ENCODE measurements around the gene EEF1G. TPM values are rescaled to one million over a fixed set of nuclear protein-coding genes. Genes with fewer than 3 reads are reported as not detected.

EEF1G gene
- total and polyA plus RNA-seq, 9 of the 15 experiments (the other 6 are each of a cell fraction or from before 2014, with no cell fraction given), result 985 to 2,349 (median 2,035) TPM

DNA sequence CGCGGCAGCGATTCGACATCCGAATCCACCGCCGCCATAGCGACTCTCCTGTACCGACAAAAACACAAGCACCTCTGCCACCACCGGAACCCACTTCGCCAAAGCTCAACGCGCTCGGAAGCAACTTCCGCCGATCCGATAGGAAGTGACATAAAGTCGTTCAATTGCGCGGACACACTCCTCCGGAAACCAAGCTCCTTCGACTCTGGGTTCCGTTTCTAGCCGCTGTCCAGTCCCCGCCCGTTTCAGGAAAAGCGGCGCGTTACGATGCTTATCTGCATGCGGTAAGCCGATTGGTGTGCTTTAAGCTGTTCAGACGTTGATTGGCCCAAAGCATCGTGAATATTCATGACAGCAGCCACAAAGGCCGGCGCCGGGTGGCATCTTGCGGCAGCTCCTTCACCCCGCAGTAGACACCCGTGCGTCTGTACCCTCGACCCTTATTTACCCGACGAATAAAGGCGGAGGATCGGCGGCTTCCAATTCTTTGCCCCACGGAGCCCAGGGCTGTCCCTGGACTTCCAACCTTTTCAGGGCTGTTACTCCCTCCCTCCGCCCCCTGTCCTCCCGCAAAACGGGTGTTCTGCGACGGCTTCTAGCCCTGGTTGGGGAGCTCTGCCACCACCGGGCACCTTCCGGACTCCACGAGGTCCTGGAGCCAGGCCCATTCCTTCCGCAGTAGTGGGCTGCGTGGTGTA lies 17.9 kb upstream of the EEF1G start, which contains the start of gene TUT1 (continued):
- TF ChIP-seq ZNF785 (CRISPR knock-in tag; IDR thresholded peaks at IDR 0.05), result no peak
- TF ChIP-seq TFAM (CRISPR knock-in tag; conservative IDR thresholded peaks at IDR 0.05), result no peak
- no peak for TF ChIP-seq KDM2B (CRISPR knock-in tag; IDR thresholded peaks at IDR 0.05)
- peak; percentile 96 for TF ChIP-seq MYC (IDR thresholded peaks at IDR 0.05; ENCODE audit: low read depth, low read length)
- TF ChIP-seq MYC (CRISPR knock-in tag; IDR thresholded peaks at IDR 0.05; ENCODE audit: borderline replicate concordance, low read depth), result no peak
- peak; percentile 67 to 72 for TF ChIP-seq NRF1 (conservative IDR thresholded peaks at IDR 0.05 in 1 of 2, IDR thresholded peaks at IDR 0.05 in 1 of 2)
- TF ChIP-seq ZNF57 (CRISPR knock-in tag; IDR thresholded peaks at IDR 0.05), result no peak
- TF ChIP-seq HSF4 (CRISPR knock-in tag; IDR thresholded peaks at IDR 0.05; ENCODE audit: borderline replicate concordance), result no peak
- TF ChIP-seq STAT5A (IDR thresholded peaks at IDR 0.05; ENCODE audit: borderline replicate concordance, low read length), result peak; percentile 69; the same call in 1 of the 2 replicates
- peak; percentile 70 for TF ChIP-seq BHLHE40 (IDR thresholded peaks at IDR 0.05; ENCODE audit: low read length)
- TF ChIP-seq, protein P1, sequence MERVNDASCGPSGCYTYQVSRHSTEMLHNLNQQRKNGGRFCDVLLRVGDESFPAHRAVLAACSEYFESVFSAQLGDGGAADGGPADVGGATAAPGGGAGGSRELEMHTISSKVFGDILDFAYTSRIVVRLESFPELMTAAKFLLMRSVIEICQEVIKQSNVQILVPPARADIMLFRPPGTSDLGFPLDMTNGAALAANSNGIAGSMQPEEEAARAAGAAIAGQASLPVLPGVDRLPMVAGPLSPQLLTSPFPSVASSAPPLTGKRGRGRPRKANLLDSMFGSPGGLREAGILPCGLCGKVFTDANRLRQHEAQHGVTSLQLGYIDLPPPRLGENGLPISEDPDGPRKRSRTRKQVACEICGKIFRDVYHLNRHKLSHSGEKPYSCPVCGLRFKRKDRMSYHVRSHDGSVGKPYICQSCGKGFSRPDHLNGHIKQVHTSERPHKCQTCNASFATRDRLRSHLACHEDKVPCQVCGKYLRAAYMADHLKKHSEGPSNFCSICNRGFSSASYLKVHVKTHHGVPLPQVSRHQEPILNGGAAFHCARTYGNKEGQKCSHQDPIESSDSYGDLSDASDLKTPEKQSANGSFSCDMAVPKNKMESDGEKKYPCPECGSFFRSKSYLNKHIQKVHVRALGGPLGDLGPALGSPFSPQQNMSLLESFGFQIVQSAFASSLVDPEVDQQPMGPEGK (CRISPR knock-in tag; IDR thresholded peaks at IDR 0.05; ENCODE audit: borderline replicate concordance), result no peak
- TF ChIP-seq ZNF224 (CRISPR knock-in tag; IDR thresholded peaks at IDR 0.05), result no peak
- TF ChIP-seq, protein P2, sequence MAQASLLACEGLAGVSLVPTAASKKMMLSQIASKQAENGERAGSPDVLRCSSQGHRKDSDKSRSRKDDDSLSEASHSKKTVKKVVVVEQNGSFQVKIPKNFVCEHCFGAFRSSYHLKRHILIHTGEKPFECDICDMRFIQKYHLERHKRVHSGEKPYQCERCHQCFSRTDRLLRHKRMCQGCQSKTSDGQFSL (CRISPR knock-in tag; IDR thresholded peaks at IDR 0.05), result 0 out of 2 replicates have a peak, but pooled peaks have one; percentile 36
- TF ChIP-seq, protein P2 (tag; IDR thresholded peaks at IDR 0.05), result no peak
- TF ChIP-seq NR3C1 (CRISPR knock-in tag; IDR thresholded peaks at IDR 0.05), result no peak
- TF ChIP-seq ZSCAN32 (CRISPR knock-in tag; IDR thresholded peaks at IDR 0.05), result no peak
- peak; percentile 68; the same call in 1 of the 2 replicates for TF ChIP-seq MYBL2 (IDR thresholded peaks at IDR 0.05; ENCODE audit: low read depth)
- TF ChIP-seq MYBL2 (CRISPR knock-in tag; IDR thresholded peaks at IDR 0.05; ENCODE audit: borderline replicate concordance), result no peak
- no peak for TF ChIP-seq SMARCC2 (IDR thresholded peaks at IDR 0.05; ENCODE audit: low read depth)
- peak; percentile 20 to 96; a peak in 3 of 4 replicates for TF ChIP-seq SIN3A (IDR thresholded peaks at IDR 0.05; ENCODE audit: borderline replicate concordance in 2 of 2, control insufficient read depth in 1 of 2, low read depth in 2 of 2, low read length in 2 of 2)
- no peak for TF ChIP-seq SNRNP70 (optimal IDR thresholded peaks at IDR 0.05; ENCODE audit: low read depth, low read length)
- TF ChIP-seq SUPT5H (IDR thresholded peaks at IDR 0.05), result peak; percentile 97
- TF ChIP-seq JUN (IDR thresholded peaks at IDR 0.05; ENCODE audit: borderline replicate concordance, low read depth, low read length), result peak; percentile 69
- TF ChIP-seq JUN (CRISPR knock-in tag; IDR thresholded peaks at IDR 0.05; ENCODE audit: borderline replicate concordance), result no peak; the same call in 1 of the 2 replicates
- peak; percentile 71; the same call in 1 of the 2 replicates for TF ChIP-seq POLR2AphosphoS2 (IDR thresholded peaks at IDR 0.05; ENCODE audit: low read length)
- TF ChIP-seq, protein P3, sequence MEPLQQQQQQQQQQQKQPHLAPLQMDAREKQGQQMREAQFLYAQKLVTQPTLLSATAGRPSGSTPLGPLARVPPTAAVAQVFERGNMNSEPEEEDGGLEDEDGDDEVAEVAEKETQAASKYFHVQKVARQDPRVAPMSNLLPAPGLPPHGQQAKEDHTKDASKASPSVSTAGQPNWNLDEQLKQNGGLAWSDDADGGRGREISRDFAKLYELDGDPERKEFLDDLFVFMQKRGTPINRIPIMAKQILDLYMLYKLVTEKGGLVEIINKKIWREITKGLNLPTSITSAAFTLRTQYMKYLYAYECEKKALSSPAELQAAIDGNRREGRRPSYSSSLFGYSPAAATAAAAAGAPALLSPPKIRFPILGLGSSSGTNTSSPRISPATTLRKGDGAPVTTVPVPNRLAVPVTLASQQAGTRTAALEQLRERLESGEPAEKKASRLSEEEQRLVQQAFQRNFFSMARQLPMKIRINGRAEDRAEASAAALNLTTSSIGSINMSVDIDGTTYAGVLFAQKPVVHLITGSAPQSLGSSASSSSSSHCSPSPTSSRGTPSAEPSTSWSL (CRISPR knock-in tag; IDR thresholded peaks at IDR 0.05; ENCODE audit: borderline replicate concordance), result no peak

Data from K562 (cell line).